ENCODE measurements around the gene PYCR2. TPM values are rescaled to one million over a fixed set of nuclear protein-coding genes. Genes with fewer than 3 reads are reported as not detected.
A peak's percentile ranks its signal among the peaks of the same experiment; 100 is the strongest.
"Not testable (repeated sequence)": the region's sequence is repeated elsewhere in the genome, so short reads cannot be mapped to it uniquely, and the experiment has no call there.

PYCR2 gene
- total RNA-seq, 1 experiment from 2014 or later = 31.2 TPM

GRCh38 chr1:225942574-225942973 lies 18.5 kb upstream of the PYCR2 start:
- no peak for DNase-seq (ENCODE audit: low read depth)

DNA sequence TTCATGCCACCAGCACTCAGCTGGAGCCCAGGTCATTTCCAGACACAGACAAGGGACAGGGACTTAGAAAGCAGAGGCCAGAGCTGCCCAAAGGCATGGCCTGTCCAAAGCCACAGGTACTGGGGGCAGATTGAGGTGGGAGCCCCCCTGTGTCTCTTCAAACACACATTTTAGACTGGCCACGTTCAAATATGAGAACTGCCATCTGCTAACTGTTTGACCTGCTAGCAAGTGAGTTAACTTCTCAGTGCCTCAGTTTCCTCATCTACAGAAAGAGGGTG lies 17.8 kb upstream of the PYCR2 start:
- no peak for DNase-seq (ENCODE audit: low read depth)

- DNase-seq (ENCODE audit: low read depth) = no peak
Measured at GRCh38 chr1:225941187-225941941, 17.3 kb upstream of the PYCR2 start, which contains the start of gene LEFTY2. LEFTY2 (minus strand) TSS chr1:225941220; CDS start chr1:225941140, 80 bp downstream.

DNA sequence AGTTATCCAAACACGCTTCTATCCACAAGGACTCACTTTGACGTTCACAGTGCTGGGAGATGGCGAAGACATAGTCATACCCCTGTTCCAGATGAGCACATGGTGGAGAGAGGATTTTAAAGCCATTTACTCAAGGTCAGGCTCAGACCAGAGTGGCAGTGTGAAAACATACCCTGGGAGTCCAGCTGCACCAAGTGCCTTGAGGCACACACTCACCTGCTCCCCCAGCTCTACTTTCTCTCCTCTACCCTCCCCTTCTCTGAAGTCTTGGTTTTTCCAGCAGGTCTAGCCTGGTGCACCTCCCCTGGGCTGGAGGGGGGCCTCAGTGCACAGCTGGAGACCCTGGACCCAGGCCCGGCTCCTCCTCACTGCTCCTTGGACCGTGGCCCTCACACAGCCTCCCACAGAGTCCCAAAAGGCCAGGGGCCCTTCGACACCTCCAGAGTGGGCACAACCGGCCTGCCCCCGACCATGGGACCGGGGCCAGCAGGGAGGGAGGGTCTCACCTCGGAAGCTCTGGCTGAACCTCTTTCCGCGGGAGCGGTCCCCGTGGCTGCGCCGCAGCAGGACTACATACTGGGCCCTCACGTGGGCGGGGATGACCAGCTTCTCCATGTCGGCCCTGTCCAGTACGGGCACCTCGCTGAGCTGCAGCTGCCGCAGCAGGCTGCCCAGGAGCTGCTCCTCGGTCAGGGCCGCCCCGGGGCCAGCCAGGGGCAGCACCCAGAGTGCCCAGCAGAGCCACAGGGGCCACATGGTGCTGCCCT lies 16.5 kb upstream of the PYCR2 start:
- no peak for DNase-seq (ENCODE audit: low read depth)

GRCh38 chr1:225939939-225940310 lies 15.9 kb upstream of the PYCR2 start:
- DNase-seq (ENCODE audit: low read depth) = not testable (repeated sequence)

- not testable (repeated sequence) for DNase-seq (ENCODE audit: low read depth)
Measured at GRCh38 chr1:225939097-225939938, 15.3 kb upstream of the PYCR2 start.

DNA sequence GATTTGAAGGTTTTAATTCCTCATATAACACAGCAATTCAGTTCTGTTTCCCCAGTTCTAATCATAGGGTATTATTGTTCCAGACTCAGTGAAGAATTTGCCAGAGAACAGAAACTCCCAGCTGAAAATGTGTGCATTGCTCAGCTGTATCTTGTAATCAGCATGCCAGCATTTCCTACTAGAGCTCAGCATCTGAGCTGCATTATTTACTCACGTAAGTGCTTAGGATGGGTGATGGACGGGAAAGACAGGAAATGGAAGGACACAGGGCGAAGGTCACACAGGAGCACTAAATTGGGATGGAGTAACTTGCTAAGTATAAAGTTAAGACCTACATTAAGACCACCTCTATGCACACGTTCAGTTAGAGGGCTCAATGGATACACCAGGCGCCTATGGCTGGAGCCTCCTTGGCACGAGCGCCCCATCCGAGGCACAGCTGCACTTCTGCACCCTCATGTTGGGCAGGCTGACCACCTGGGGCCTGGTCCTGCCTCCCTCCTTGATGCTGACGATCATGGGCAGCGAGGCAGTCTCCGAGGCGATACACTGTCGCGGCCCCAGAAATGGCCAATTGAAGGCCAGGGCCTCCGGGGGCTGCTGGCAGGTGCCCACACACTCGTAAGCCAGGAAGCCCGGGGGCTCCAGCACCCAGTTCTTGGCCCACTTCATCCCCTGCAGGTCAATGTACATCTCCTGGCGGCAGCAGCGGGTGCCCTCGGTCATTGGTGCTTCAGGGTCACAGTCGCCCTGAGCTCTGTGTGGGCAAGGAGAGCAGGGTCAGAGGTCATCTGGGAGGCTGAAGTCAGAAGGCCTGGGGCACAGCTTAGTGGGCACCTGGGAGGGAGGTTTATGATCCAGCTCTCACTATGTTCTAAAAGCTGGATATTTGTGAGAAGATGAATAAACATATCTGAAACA lies 13.3 kb upstream of the PYCR2 start:
- DNase-seq (ENCODE audit: low read depth) = no peak

GRCh38 chr1:225936523-225936922 lies 12.5 kb upstream of the PYCR2 start:
- no peak for DNase-seq (ENCODE audit: low read depth)

- not testable (repeated sequence) for DNase-seq (ENCODE audit: low read depth)
Measured at GRCh38 chr1:225936086-225936485, 12.0 kb upstream of the PYCR2 start.

GRCh38 chr1:225934711-225935110 lies 10.7 kb upstream of the PYCR2 start:
- no peak for DNase-seq (ENCODE audit: low read depth)

GRCh38 chr1:225933072-225933471 lies 9.0 kb upstream of the PYCR2 start:
- DNase-seq (ENCODE audit: low read depth) = peak; percentile 50

DNA sequence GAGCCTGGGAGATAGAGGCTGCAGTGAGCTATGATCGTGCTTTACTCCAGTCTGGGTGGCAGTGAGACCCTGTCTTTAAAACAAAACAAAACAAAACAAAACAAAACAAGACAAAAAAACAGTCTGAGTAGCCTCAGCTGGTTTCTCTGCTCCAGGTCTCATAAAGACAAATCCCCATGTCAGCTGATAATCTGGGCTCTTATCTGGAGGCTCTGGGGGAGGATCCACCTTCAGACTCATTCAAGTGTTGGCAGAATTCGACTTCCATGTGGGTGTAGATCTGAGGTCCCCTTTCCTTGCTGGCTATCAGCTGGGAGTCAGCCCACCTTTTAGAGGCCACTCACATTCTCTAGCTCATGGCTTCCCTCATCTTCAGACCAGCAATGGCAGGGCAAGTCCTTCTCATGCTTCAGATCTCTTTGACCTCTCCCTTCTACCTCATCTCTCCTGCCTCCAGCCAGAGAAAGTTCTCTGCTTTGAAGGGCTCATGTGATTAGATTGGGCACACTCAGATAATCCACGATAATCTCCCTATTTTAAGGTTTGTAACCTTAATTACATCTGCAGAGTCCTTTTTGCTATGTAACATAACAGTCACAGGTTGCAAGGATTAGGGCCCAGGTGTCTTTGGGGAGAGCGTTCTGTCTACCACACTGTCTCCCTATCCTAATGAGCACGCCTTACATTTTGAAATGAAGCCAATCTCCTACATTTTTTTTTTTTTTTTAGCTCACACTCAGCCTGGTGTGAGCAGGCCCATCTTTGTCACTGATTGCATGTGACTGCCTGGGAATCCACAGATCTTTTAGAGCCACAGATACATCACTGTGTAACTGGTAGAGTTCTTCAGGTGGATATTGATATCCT lies 7.5 kb upstream of the PYCR2 start:
- no peak for DNase-seq (ENCODE audit: low read depth)

GRCh38 chr1:225930566-225930965 lies 6.5 kb upstream of the PYCR2 start:
- no peak for DNase-seq (ENCODE audit: low read depth)

DNA sequence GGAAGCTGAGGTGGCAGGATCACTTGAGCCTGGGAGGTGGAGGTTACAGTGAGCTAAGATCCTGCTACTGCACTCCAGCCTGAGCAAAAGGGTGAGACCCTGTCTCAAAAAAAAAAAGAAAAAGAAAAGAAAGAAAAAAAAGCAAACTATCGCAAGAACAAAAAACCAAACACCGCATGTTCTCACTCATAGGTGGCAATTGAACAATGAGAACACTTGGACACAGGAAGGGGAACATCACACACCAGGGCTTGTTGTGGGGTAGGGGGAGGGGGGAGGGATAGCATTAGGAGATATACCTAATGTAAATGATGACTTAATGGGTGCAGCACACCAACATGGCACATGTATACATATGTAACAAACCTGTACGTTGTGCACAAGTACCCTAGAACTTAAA lies 5.4 kb upstream of the PYCR2 start:
- not testable (repeated sequence) for DNase-seq (ENCODE audit: low read depth)

- DNase-seq (ENCODE audit: low read depth) = no peak
Measured at GRCh38 chr1:225928186-225929175, 4.4 kb upstream of the PYCR2 start.

DNA sequence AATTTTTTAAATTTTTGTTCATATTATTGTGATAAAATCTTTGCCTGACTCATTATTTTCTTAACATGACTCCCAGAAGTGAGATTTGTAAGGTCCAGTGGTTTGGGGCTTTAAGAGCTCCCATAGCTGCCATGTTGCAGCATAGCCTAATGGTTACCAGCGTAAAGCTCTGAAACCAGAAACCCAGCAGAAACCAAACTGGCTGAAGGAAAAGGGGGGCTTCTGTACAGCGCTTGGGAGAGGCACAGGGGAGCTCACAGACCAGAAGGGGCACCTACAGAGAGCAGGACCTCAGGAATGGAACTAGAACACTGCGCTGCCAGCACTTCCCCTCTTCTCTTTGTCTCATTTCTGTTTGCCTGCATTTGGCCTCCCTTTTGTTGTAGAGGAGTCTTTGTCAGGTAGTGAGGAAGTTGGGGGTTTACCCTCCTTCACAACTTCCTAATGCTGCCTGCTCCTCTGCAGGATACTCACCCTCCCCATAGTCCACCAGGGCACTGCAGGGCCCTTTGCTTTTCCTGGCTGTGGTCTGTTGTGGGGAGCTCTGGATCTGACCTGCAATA lies 2.6 kb upstream of the PYCR2 start:
- no peak for DNase-seq (ENCODE audit: low read depth)

DNA sequence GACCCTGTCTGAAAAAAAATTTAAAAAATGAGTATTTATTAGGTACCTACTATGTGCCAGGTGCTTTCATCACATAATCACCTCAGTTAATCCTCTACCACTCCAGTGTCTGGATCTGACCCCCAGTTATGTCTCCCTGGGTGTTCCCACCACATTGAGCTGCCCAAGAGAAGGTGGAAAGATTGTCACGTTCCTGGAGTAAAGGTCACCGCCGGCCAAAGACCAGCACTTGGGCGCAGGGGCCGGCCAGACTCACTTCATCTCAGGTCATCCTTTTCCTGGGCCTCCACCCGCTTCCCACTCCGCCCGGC lies 714 bp downstream of the PYCR2 start:
- no peak for DNase-seq (ENCODE audit: low read depth)

DNA sequence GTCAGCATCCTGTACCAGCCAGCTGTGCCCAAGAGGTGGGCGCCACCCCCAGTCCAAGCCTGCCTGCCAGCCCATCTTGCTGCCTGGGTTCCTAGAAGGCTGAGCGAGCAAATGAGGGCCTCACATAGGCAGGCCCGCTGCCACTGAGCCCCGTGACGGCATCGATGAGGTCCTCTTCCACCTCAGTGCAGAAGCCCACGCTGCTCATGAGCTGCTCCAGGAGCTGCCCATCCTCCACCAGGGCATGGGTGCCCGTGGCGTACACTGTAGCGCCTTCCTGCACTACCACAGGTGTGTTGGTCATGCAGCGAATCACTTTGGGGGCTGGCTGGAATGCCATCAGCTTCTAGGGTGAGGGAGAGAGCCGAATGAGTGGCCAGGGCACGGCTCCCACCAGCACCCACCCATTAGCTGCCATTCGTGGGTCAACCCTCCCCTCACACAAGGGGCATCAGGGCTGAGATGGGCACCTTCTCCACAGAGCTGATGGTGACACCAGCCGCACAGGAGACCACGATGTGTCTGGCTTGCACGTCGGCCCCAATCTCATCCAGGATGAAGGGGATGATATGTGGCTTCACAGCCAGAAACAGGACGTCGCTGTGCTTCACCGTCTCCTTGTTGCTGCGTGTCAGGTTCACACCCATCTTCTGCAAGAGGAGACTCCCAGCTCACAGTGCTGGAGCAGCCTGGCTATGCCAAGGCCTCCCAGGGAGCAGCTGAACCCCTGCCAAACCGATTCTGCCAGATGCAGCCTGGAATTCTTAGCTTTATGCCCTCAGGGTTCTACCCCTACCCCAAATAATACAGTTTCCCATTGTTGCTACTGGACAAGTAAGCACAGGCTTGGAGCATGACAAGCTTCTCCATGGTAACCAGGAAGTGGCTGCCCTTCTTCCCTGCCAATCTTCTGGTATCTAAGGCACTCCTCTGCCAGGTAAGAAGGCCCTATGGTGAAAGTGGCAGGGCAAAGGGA lies 2.0 kb downstream of the PYCR2 start:
- DNase-seq (ENCODE audit: low read depth) = peak; percentile 69

All from RPMI7951 (cell line).